GM19239 (cell line): Measurements from ENCODE around the gene PTK7.

Source experiments
- DNase-seq: peaks from one replicate; pipeline ENCODE4 v3.0.0; 2011; ENCODE audit warnings: low spot score; ENCODE audit not compliant: insufficient read length
- FAIRE-seq: peaks from 2 replicates; lab custom pipeline; 2011; peaks lifted over from hg19 to GRCh38; lab: Jason Lieb, UNC

Gene PTK7

DNA sequence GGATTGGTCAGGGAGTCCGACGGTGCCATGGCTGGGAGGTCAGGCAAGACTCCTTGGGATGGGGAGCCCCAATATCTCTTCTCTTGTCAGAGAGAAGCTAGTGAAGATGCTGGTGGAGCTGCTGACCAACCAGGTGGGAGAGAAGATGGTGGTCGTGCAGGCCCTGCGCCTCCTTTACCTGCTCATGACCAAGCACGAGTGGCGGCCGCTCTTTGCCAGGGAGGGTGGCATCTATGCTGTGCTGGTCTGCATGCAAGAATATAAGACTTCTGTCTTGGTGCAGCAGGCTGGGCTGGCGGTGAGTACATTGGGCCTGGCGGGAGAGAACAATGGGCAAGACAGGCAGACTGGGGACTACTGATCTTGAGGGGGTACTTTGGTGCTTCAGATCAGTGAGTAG lies 116.8 kb downstream of the PTK7 start:
- DNase-seq = no peak
- FAIRE-seq = no peak

GRCh38 chr6:43193929-43194328 lies 117.8 kb downstream of the PTK7 start:
- DNase-seq = no peak
- FAIRE-seq = no peak

DNA sequence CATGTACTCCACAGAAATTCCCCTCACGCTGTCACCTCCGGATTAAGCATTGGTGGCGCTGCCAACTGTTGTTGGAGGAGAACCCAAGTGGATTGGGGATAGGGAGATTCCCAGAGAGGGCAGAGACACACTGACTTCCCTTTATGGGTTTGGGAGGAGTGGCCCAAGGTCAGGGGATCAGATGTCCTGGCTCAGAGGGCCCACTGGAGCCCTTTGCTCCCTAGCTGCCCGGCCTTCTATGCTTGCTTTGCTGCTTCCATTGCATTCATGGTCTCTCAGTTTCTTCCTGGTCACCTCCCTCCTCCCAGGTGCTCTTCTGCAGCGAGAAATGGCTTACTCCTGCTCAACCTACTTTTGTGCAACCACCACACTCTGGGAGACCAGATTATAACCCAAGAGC lies 120.2 kb downstream of the PTK7 start:
- no peak for FAIRE-seq

GRCh38 chr6:43199912-43200311 lies 123.8 kb downstream of the PTK7 start:
- FAIRE-seq (no peak), DNase-seq (no peak)

More for the DNA sequence above, 120.2 kb downstream of the PTK7 start:
- DNase-seq = no peak

- DNase-seq (no peak), FAIRE-seq (no peak)
Measured at GRCh38 chr6:43200541-43200940, 124.4 kb downstream of the PTK7 start.

DNA sequence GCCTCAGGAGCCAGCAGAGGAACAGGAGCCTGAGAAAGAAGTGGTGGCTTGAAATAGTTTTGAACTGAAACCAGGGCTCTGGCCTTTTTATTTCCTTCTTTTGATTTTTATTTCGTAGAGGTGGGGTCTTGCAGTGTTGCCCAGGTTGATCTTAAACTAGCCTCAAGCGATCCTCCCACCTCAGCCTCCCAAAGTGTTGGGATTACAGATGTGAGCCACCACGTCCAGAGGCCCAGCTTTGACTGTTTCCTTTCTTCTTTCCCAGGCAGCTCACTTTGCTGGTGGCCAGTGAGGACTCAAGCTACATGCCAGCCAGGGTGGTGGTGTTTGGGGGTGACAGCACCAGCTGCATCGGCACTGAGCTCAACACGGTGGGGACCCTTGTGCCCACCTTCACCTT lies 126.3 kb downstream of the PTK7 start:
- no peak for DNase-seq
- no peak for FAIRE-seq

GRCh38 chr6:43203029-43203717 lies 127.1 kb downstream of the PTK7 start:
- no peak for FAIRE-seq
- no peak for DNase-seq

GRCh38 chr6:43203718-43204095 lies 127.6 kb downstream of the PTK7 start:
- DNase-seq (no peak), FAIRE-seq (no peak)

DNA sequence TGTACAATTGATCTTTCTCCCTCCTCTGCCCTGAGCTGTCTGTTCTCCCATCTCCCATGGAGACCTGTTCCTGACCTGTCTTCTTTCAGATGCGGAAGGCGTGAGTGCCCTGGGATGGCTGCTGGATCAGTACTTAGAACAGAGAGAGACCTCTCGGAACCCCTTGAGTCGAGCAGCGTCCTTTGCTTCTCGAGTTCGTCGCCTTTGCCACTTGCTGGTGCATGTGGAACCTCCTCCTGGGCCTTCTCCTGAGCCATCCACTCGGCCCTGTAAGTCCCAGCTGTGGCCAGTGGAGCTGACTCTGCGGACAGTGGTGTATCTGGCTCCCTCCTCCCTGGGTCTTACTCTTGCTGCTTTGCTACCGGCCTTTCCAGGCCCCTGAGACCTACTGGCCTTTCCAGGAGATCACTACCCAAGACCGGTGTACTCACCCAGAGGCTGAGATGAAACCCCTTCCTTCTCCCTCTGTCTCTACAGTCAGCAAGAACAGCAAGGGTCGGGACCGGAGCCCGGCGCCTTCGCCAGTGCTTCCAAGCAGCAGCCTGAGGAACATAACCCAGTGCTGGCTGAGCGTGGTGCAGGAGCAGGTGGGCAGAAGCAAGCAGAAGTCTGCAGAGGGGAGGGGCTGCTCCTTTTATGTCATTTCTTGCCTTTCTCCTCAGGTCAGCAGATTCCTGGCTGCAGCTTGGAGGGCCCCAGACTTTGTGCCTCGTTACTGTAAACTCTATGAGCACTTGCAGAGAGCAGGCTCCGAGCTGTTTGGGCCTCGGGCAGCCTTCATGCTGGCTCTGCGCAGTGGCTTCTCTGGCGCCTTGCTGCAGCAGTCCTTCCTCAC lies 128.4 kb downstream of the PTK7 start:
- FAIRE-seq (no peak), DNase-seq (no peak)

GRCh38 chr6:43205849-43206248 lies 129.7 kb downstream of the PTK7 start:
- DNase-seq (no peak), FAIRE-seq (no peak)

DNA sequence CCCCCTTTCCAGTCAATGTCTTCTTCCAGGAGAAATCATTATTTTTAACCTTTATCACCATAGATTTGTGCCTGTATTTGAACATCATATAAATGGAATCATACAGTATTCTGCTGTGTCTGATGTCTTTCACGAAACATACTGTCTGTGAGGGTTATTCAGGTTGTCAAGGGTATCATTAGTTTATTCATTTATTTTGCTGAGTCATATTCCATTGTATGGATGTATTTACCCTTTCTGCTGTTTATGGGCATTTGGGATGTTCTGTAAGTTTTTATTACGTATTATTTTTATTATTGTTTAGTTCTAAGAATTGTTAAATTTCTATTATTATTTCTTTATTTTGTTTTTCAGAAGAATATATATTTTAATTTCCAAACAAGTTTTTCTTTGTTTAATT lies 131.2 kb downstream of the PTK7 start:
- DNase-seq (no peak), FAIRE-seq (no peak)
